K562 (cell line): ENCODE measurements around the gene KIF25. TPM values are rescaled to one million over a fixed set of nuclear protein-coding genes. Genes with fewer than 3 reads are reported as not detected.

Source experiments
- ATAC-seq: fragments of 200-7000 bp; cut with Tn5 transposase; 3 replicates; pipeline ENCODE4 v1.9.1; 2020; ENCODE audit warnings: moderate library complexity
- BruUV-seq: library from RNA; stranded (reverse); fragments of 400-500 nt; replicated peaks from 2 replicates; lab custom pipeline; 2021; lab: Mats Ljungman, UMichigan
- CTCF ChIA-PET: fragments of 300-600 bp; formaldehyde crosslinking; extraction: SDS; loops from one replicate; lab custom pipeline; 2021; ENCODE audit warnings: low intra/inter-chr PET ratio; lab: Yijun Ruan, JAX
- POLR2A ChIA-PET: fragments of 300-600, 350-650 bp; sonication (Branson Sonifier 250); formaldehyde crosslinking; extraction: SDS; loops from one replicate; lab custom pipeline; 2021; ENCODE audit warnings: antibody characterized with exemption, inconsistent platforms; lab: Yijun Ruan, JAX
- DNase-seq, 4 experiments: peaks; one replicate each; pipeline versions ENCODE4 v3.0.0 to v3.0.0-alpha.2; 2011 to 2018; ENCODE audit warnings: low spot score in 3 of 4, mixed read lengths in 3 of 4; ENCODE audit errors: extremely low read depth in 1 of 4
- FAIRE-seq: peaks from 2 replicates; lab custom pipeline; 2011; peaks lifted over from hg19 to GRCh38; lab: Jason Lieb, UNC
- H2AFZ ChIP-seq: 2 replicates; pipeline ENCODE4 v1.6.0; 2011; ENCODE audit warnings: low read depth, low read length, control low read depth, inconsistent platforms
- H3K27ac ChIP-seq: fragments of 200-600 bp; 3 replicates; pipeline ENCODE4 v1.8.0; 2011; ENCODE audit warnings: low read depth, mild to moderate bottlenecking, control low read depth, inconsistent platforms, low read length, moderate library complexity, mixed read lengths; ENCODE audit errors: extremely low read depth
- H3K27me3 ChIP-seq, 2 experiments: fragments of 300-600 bp in 1 of 2; 2 replicates in 1 of 2; 3 replicates in 1 of 2; pipeline versions ENCODE4 v1.6.0 to v1.8.0; 2011; ENCODE audit warnings: inconsistent platforms in 2 of 2, low read length in 2 of 2, mild to moderate bottlenecking in 1 of 2, mixed read lengths in 1 of 2, moderate library complexity in 1 of 2; ENCODE audit not compliant: control insufficient read depth in 2 of 2, insufficient read depth in 2 of 2
- H3K36me3 ChIP-seq: fragments of 300-600 bp; 3 replicates; pipeline ENCODE4 v1.8.0; 2011; ENCODE audit warnings: mild to moderate bottlenecking, low read length, inconsistent platforms; ENCODE audit not compliant: control insufficient read depth, insufficient read depth
- H3K4me1 ChIP-seq, 2 experiments: fragments of 200-600 bp in 1 of 2; replicated peaks in 1 of 2; 2 replicates in 1 of 2; 3 replicates in 1 of 2; pipeline versions ENCODE4 v1.5.1 to v1.8.0; 2011; ENCODE audit warnings: inconsistent platforms in 2 of 2, low read length in 2 of 2, mild to moderate bottlenecking in 1 of 2, mixed read lengths in 1 of 2, moderate library complexity in 1 of 2; ENCODE audit not compliant: control insufficient read depth in 2 of 2, insufficient read depth in 2 of 2
- H3K4me2 ChIP-seq: 2 replicates; pipeline ENCODE4 v1.6.1; 2011; ENCODE audit warnings: low read length, control low read depth, inconsistent platforms, mixed read lengths; ENCODE audit not compliant: insufficient read depth
- H3K4me3 ChIP-seq: fragments of 200-600 bp; sonication (generic), shearing (Covaris generic); 2 replicates; pipeline ENCODE4 v1.5.1; 2016; ENCODE audit warnings: control low read depth, inconsistent platforms
- H3K79me2 ChIP-seq: fragments of 200-600 bp; 3 replicates; pipeline ENCODE4 v1.8.0; 2011; ENCODE audit warnings: low read length, inconsistent platforms; ENCODE audit not compliant: control insufficient read depth, insufficient read depth
- H3K9ac ChIP-seq, 2 experiments: 2 replicates each; pipeline versions ENCODE4 v1.6.0 to v1.6.1; 2011; ENCODE audit warnings: low read depth in 2 of 2, low read length in 2 of 2, control low read depth in 1 of 2, inconsistent platforms in 1 of 2, mild to moderate bottlenecking in 1 of 2, mixed read lengths in 1 of 2; ENCODE audit not compliant: insufficient read depth in 1 of 2
- H3K9me1 ChIP-seq: one replicate; pipeline ENCODE4 v1.6.0; 2011; ENCODE audit warnings: inconsistent platforms, mild to moderate bottlenecking, low read length, moderate library complexity; ENCODE audit not compliant: control insufficient read depth, insufficient read depth
- H3K9me3 ChIP-seq: replicated peaks from 2 replicates; pipeline ENCODE4 v1.5.1; 2011; ENCODE audit warnings: low read depth, low read length, inconsistent platforms; ENCODE audit not compliant: control insufficient read depth, insufficient read depth
- H4K20me1 ChIP-seq: replicated peaks from 2 replicates; pipeline ENCODE4 v1.6.1; 2011; ENCODE audit warnings: low read length, inconsistent platforms, mixed read lengths; ENCODE audit not compliant: control insufficient read depth, insufficient read depth
- BRF1 ChIP-seq: IDR thresholded peaks from 3 replicates; pipeline ENCODE4 v1.6.1; 2011; ENCODE audit warnings: borderline replicate concordance, mild to moderate bottlenecking; ENCODE audit not compliant: insufficient read length; ENCODE audit errors: extremely low read depth
- HSF4 ChIP-seq: fragments of 250-450 bp; sonication (Bioruptor Pico); IDR thresholded peaks from 2 replicates; pipeline ENCODE4 v2.1.2; 2022; ENCODE audit warnings: mild to moderate bottlenecking, moderate library complexity, borderline replicate concordance
- KDM2B ChIP-seq: fragments of 250-450 bp; sonication (Bioruptor Pico); IDR thresholded peaks from 2 replicates; pipeline ENCODE4 v1.8.0; 2021; ENCODE audit warnings: mild to moderate bottlenecking, moderate library complexity
- RBM39 ChIP-seq: fragments of 200-400 bp; formaldehyde crosslinking; optimal IDR thresholded peaks from 2 replicates; pipeline ENCODE3; 2018; ENCODE audit warnings: low read depth, low read length
- SP2 ChIP-seq: IDR thresholded peaks from 2 replicates; pipeline ENCODE4 v1.6.1; 2011; ENCODE audit warnings: mild to moderate bottlenecking, low read depth, low read length, moderate library complexity; ENCODE audit not compliant: poor library complexity, severe bottlenecking; ENCODE audit errors: extremely low read depth
- YBX1 ChIP-seq: fragments of 450-650 bp; IDR thresholded peaks from 2 replicates; pipeline ENCODE4 v1.7.1; 2016; ENCODE audit warnings: mild to moderate bottlenecking
- ZBTB40 ChIP-seq, 2 experiments: fragments of 450-650 bp in 1 of 2; sonication (generic) in 1 of 2; formaldehyde crosslinking in 1 of 2; IDR thresholded peaks; 2 replicates each; pipeline versions ENCODE4 v1.7.1 to v1.9.0; 2016 to 2022; ENCODE audit warnings: inconsistent platforms in 1 of 2, mild to moderate bottlenecking in 1 of 2, missing genetic modification reagents in 1 of 2
- ZC3H8 ChIP-seq: fragments of 450-650 bp; IDR thresholded peaks from 2 replicates; pipeline ENCODE4 v1.6.1; 2017
- ZKSCAN1 ChIP-seq: fragments of 150-350 bp; IDR thresholded peaks from 2 replicates; pipeline ENCODE4 v1.6.1; 2016; ENCODE audit warnings: low read depth, low read length
- WGBS: fragments of 100-300 bp; shearing (Covaris generic); methylation state at CpG from one replicate; pipeline ENCODE4 v1.1.6; 2016; ENCODE audit warnings: low coverage, mixed read lengths; ENCODE audit not compliant: insufficient coverage; ENCODE audit errors: missing lambda C conversion rate; 5-methylcytosine and 5-hydroxymethylcytosine counted together
- in situ Hi-C: fragments of 300-500 bp; cut with MboI; formaldehyde crosslinking; loops from 4 replicates; pipeline ENCODE4 v1.15.0; 2018; ENCODE audit warnings: inconsistent platforms, mixed read lengths
- intact Hi-C: fragments of 100-400 bp; cut with micrococcal nuclease; formaldehyde crosslinking; loops from 2 replicates; pipeline ENCODE4 v1.14.2; 2022
- polyA plus RNA-seq, 8 experiments: library from polyadenylated mRNA; depleted of rRNA in 4 of 8; stranded (reverse) in 5 of 8; unstranded in 3 of 8; fragments of >200 nt; fragmentation: Nextera tagmentation in 2 of 8; fragmentation: Illumina TruSeq in 1 of 8; extraction: Ambion mirVana in 2 of 8; extraction: Trizol in 1 of 8; gene quantifications; 2 replicates each; pipeline versions ENCODE4 v1.2.1 to v1.2.3, GENCODE V29; 2011 to 2014; ENCODE audit warnings: inconsistent platforms in 1 of 8, missing spikeins in 1 of 8
- total RNA-seq, 7 experiments: library from RNA; depleted of rRNA in 6 of 7; stranded (reverse); fragments of >200 nt in 6 of 7; fragmentation: Illumina TruSeq in 2 of 7; extraction: Trizol in 2 of 7; gene quantifications; 2 replicates each; pipeline versions ENCODE4 v1.2.1 to v1.2.3, GENCODE V29; 2011 to 2021; ENCODE audit warnings: low replicate concordance in 1 of 7

The KIF25 gene
- total and polyA plus RNA-seq, 9 of the 15 experiments (the other 6 are each of a cell fraction or from before 2014, with no cell fraction given), result 0.04 to 0.49 (median 0.23) TPM; not detected in 5

GRCh38 chr6:168082860-168083513, 85.5 kb downstream of the KIF25 start:
- Histone ChIP-seq H3K36me3 (no peaks in the 10 kb centered on the region), H3K79me2 (no peaks in the 10 kb centered on the region), H3K4me1 (peaks cover 0 to 8% of the 10 kb centered on the region in 2 experiments; a peak in 1 of 5 replicates), H3K4me2 (no peak overlapping the region), H3K27ac (no peak overlapping the region), H3K4me3 (no peak overlapping the region), H3K9ac (no peak overlapping the region), H2AFZ (no peak overlapping the region), H4K20me1 (peaks cover 24% of the 10 kb centered on the region), H3K9me3 (no peaks in the 10 kb centered on the region), H3K27me3 (peaks cover 60 to 97% of the 10 kb centered on the region in 2 experiments), H3K9me1 (peaks cover 5% of the 10 kb centered on the region)
- in situ Hi-C loops, result no loop called here
- TF ChIP-seq ZC3H8 (no peak), BRF1 (no peak), ZKSCAN1 (no peak), HSF4 (no peak), SP2 (no peak), RBM39 (no peak), YBX1 (no peak), KDM2B (CRISPR knock-in tag) (no peak), ZBTB40 (IDR thresholded peaks at IDR 0.05) (no peak), ZBTB40 (CRISPR knock-in tag; IDR thresholded peaks at IDR 0.05) (no peak)
- BruUV-seq, result no TSS peak
- DNase-seq, result no peak
- CTCF ChIA-PET, result no interaction called here
- FAIRE-seq, result no peak
- intact Hi-C loops, result no loop called here
- WGBS, result under 1% methylated on average over 17 of the region's 17 CpGs
- no peak for ATAC-seq
- POLR2A ChIA-PET, result no interaction called here
